Measurements from ENCODE around the gene ITGB6. TPM values are rescaled to one million over a fixed set of nuclear protein-coding genes. Genes with fewer than 3 reads are reported as not detected.

ITGB6 gene
- total RNA-seq, 1 experiment from 2014 or later: not detected

DNA sequence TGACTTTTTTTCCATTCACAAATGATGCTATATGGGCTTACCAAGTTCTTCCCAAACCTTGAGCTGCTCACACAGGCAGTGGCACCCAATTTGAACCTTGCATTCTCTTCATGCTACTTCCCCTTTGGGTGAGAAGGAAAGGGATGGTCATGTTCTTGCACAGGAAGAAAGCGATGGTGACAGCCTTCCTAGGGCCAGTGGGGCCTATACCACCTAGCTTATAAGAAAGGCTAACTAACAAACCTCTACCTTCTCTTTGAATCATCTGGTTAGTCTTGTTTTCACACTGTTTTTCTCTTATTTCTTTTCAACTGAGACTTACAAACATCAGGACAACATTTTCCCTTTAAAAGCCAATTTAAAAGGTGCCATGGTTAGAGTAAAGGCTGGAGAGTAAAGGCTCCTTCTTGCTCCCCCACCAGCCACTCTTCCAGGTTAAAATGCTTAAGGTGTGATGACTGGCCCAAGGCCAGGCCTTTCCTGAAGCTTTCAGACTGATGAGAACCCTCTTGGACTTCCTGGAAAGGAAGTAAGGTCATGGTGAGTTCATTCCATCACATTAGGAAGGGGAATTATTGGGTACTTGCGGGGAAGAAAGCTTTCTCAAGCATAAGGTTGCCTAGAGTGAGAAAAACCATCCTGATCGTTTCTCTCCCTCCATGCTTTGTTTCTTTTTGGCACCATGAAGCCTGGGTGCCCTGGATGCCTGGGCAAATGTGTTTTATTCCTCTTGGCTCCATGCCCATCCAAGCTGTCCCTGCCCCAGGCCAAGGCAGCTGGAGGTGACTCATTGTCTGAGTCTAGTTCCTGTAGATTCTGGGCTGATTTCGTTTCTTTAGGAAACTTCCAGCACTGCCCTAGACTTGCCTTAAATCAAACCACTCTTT is 41.4 kb upstream of the ITGB6 start (continued):
- no peak for TF ChIP-seq ESRRA (CRISPR knock-in tag; IDR thresholded peaks at IDR 0.05; ENCODE audit: borderline replicate concordance)
- no peak for TF ChIP-seq MXD4 (CRISPR knock-in tag; IDR thresholded peaks at IDR 0.05; ENCODE audit: borderline replicate concordance)
- TF ChIP-seq ZNF671 (CRISPR knock-in tag; IDR thresholded peaks at IDR 0.05): no peak
- TF ChIP-seq, protein P1, sequence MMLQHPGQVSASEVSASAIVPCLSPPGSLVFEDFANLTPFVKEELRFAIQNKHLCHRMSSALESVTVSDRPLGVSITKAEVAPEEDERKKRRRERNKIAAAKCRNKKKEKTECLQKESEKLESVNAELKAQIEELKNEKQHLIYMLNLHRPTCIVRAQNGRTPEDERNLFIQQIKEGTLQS (CRISPR knock-in tag; conservative IDR thresholded peaks at IDR 0.05): no peak

DNA sequence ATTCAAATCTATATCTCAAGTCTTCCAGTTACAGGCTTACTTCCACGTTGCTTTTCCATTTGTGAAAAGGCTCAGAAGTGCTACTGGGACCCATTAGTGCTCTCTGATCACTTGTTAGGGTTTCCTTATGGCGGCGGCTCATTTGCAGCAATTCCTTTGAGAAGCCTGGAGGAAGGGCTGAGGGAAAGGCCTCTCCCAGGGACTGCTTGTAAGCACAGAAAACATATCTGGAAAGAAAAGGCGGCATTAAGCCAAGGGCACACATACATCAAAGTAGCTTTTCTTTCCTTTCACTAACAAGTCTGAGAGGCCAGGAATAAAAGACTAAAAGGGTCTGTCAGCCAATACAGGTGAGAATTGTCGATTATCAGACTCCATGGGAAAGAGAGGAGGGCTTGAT is 39.4 kb upstream of the ITGB6 start:
- peaks cover 12% of the 10 kb centered on the region for H3K4me1 Mint-ChIP-seq
- CTCF ChIA-PET: no interaction called here

More for the DNA sequence above, 39.4 kb upstream of the ITGB6 start:
- Mint-ChIP-seq H3K4me3 (no peak overlapping the region), H3K27ac (no peak overlapping the region), H3K36me3 (no peaks in the 10 kb centered on the region), H3K9me3 (no peaks in the 10 kb centered on the region), H3K27me3 (ENCODE audit: low read depth) (no peaks in the 10 kb centered on the region)
- no peak for DNase-seq (ENCODE audit: low spot score)
- no peak for ATAC-seq
- TF ChIP-seq AFF4 (CRISPR knock-in tag; IDR thresholded peaks at IDR 0.05; ENCODE audit: borderline replicate concordance) (no peak), FOXK1 (CRISPR knock-in tag; IDR thresholded peaks at IDR 0.05) (no peak), ZSCAN18 (CRISPR knock-in tag; IDR thresholded peaks at IDR 0.05) (no peak), MLX (CRISPR knock-in tag; IDR thresholded peaks at IDR 0.05) (no peak), GTF2I (CRISPR knock-in tag; conservative IDR thresholded peaks at IDR 0.05) (no peak), NFATC4 (CRISPR knock-in tag; IDR thresholded peaks at IDR 0.05) (no peak), OVOL2 (CRISPR knock-in tag; IDR thresholded peaks at IDR 0.05; ENCODE audit: borderline replicate concordance) (no peak), ZNF423 (CRISPR knock-in tag; IDR thresholded peaks at IDR 0.05) (no peak), KAT7 (CRISPR knock-in tag; IDR thresholded peaks at IDR 0.05; ENCODE audit: borderline replicate concordance) (no peak), ATF6 (CRISPR knock-in tag; IDR thresholded peaks at IDR 0.05) (no peak), SP1 (CRISPR knock-in tag; conservative IDR thresholded peaks at IDR 0.05) (no peak)
- POLR2A ChIA-PET: no interaction called here

Measured in WTC11 (cell line).